Keratinocyte (primary cell): ENCODE data around the gene PPP1R3D. TPM values are rescaled to one million over a fixed set of nuclear protein-coding genes. Genes with fewer than 3 reads are reported as not detected.
A peak's percentile ranks its signal among the peaks of the same experiment; 100 is the strongest.

ENCODE experiments used
- DNase-seq: peaks from one replicate; pipeline ENCODE4 v3.0.0-alpha.2; 2011; ENCODE audit warnings: low read depth, missing footprints, low spot score
- FAIRE-seq: peaks from 2 replicates; lab custom pipeline; 2011; peaks lifted over from hg19 to GRCh38; lab: Jason Lieb, UNC
- H2AFZ ChIP-seq: 2 replicates; pipeline ENCODE4 v1.6.0; 2012; ENCODE audit warnings: low read length, control low read depth, inconsistent platforms; ENCODE audit not compliant: control insufficient read depth
- H3K27ac ChIP-seq: 2 replicates; pipeline ENCODE4 v1.5.1; 2011; ENCODE audit warnings: low read length; ENCODE audit not compliant: control insufficient read depth, insufficient read depth
- H3K27me3 ChIP-seq: 3 replicates; pipeline ENCODE4 v1.6.0; 2011; ENCODE audit warnings: low read length; ENCODE audit not compliant: control insufficient read depth, insufficient read depth; ENCODE audit errors: extremely low read depth
- H3K36me3 ChIP-seq, 2 experiments: 2 replicates in 1 of 2; 3 replicates in 1 of 2; pipeline ENCODE4 v1.5.1; 2011; ENCODE audit warnings: low read length in 2 of 2, mild to moderate bottlenecking in 1 of 2; ENCODE audit not compliant: control insufficient read depth in 2 of 2, insufficient read depth in 2 of 2; ENCODE audit errors: extremely low read depth in 1 of 2
- H3K4me1 ChIP-seq: 3 replicates; pipeline ENCODE4 v1.5.1; 2011; ENCODE audit warnings: low read length; ENCODE audit not compliant: control insufficient read depth, insufficient read depth; ENCODE audit errors: extremely low read depth
- H3K4me2 ChIP-seq: 3 replicates; pipeline ENCODE4 v1.6.0; 2011; ENCODE audit warnings: low read depth, low read length; ENCODE audit not compliant: control insufficient read depth, insufficient read depth; ENCODE audit errors: extremely low read depth
- H3K4me3 ChIP-seq, 3 experiments: fragments of 200-600 bp in 1 of 3; sonication (generic) in 1 of 3; 2 replicates in 2 of 3; 3 replicates in 1 of 3; pipeline ENCODE4 v1.5.1; 2011 to 2016; ENCODE audit warnings: low read length in 3 of 3, mild to moderate bottlenecking in 3 of 3, control low read depth in 2 of 3, inconsistent platforms in 1 of 3, low read depth in 1 of 3, mixed read lengths in 1 of 3, mixed run types in 1 of 3, moderate library complexity in 1 of 3; ENCODE audit not compliant: control insufficient read depth in 2 of 3, insufficient read depth in 2 of 3; ENCODE audit errors: extremely low read depth in 1 of 3
- H3K79me2 ChIP-seq: 2 replicates; pipeline ENCODE4 v1.6.0; 2012; ENCODE audit warnings: low read length; ENCODE audit not compliant: control insufficient read depth, insufficient read depth
- H3K9ac ChIP-seq: 3 replicates; pipeline ENCODE4 v1.6.0; 2011; ENCODE audit warnings: low read length; ENCODE audit not compliant: control insufficient read depth, insufficient read depth; ENCODE audit errors: extremely low read depth
- H3K9me1 ChIP-seq: 3 replicates; pipeline ENCODE4 v1.6.0; 2011; ENCODE audit warnings: low read length; ENCODE audit not compliant: control insufficient read depth, insufficient read depth; ENCODE audit errors: extremely low read depth
- H3K9me3 ChIP-seq: 2 replicates; pipeline ENCODE4 v1.5.1; 2012; ENCODE audit warnings: low read depth, low read length; ENCODE audit not compliant: control insufficient read depth
- H4K20me1 ChIP-seq: 3 replicates; pipeline ENCODE4 v1.6.0; 2011; ENCODE audit warnings: low read length; ENCODE audit not compliant: control insufficient read depth, insufficient read depth; ENCODE audit errors: extremely low read depth
- CTCF ChIP-seq, 3 experiments: IDR thresholded peaks in 1 of 3; conservative IDR thresholded peaks in 1 of 3; optimal IDR thresholded peaks in 1 of 3; 2 replicates in 2 of 3; 3 replicates in 1 of 3; pipeline versions ENCODE3 to v1.5.1; 2011; ENCODE audit warnings: low read length in 3 of 3, mild to moderate bottlenecking in 3 of 3, moderate library complexity in 2 of 3, control low read depth in 1 of 3, inconsistent platforms in 1 of 3; ENCODE audit not compliant: insufficient read depth in 2 of 3; ENCODE audit errors: extremely low read depth in 1 of 3
- EZH2 ChIP-seq: IDR thresholded peaks from one replicate; pipeline ENCODE4 v1.6.1; 2012; ENCODE audit warnings: inconsistent platforms, mild to moderate bottlenecking, low read length, moderate library complexity
- dilution Hi-C: fragments of 300-500 bp; cut with MboI; formaldehyde crosslinking; loops from one replicate; pipeline ENCODE4 v1.7.0; 2020; ENCODE audit warnings: low sequenced_read_pairs; ENCODE audit not compliant: extremely low pct_ligation_motif_present
- polyA plus RNA-seq, 5 experiments: library from polyadenylated mRNA; depleted of rRNA in 3 of 5; stranded (reverse) in 3 of 5; stranded (forward) in 1 of 5; unstranded in 1 of 5; fragments of >200 nt; gene quantifications; 1 replicate in 1 of 5; 2 replicates in 3 of 5; 3 replicates in 1 of 5; pipeline versions ENCODE4 v1.2.1 to v1.2.3, GENCODE V29; 2011 to 2012; ENCODE audit warnings: missing spikeins in 2 of 5, low read depth in 1 of 5, low replicate concordance in 1 of 5

Gene PPP1R3D
- polyA plus RNA-seq, 1 donor (not counting 4 experiments of a cell fraction or from before 2014, with no cell fraction given), result 2.8 TPM

- no peak for FAIRE-seq
- Histone ChIP-seq H3K79me2 (peaks cover 23% of the 10 kb centered on the region), H3K4me3 (no peak overlapping the region), H3K9me1 (no peaks in the 10 kb centered on the region), H3K27ac (no peak overlapping the region), H3K9ac (no peak overlapping the region), H4K20me1 (no peaks in the 10 kb centered on the region), H2AFZ (no peak overlapping the region), H3K36me3 (peaks cover 5 to 9% of the 10 kb centered on the region in 2 experiments), H3K4me2 (no peak overlapping the region), H3K4me1 (peaks cover 27% of the 10 kb centered on the region), H3K9me3 (no peaks in the 10 kb centered on the region), H3K27me3 (no peaks in the 10 kb centered on the region)
- TF ChIP-seq CTCF (optimal IDR thresholded peaks at IDR 0.05 in 1 of 3, IDR thresholded peaks at IDR 0.05 in 1 of 3, conservative IDR thresholded peaks at IDR 0.05 in 1 of 3; ENCODE audit: extremely low read depth in 1 of 3, insufficient read depth in 2 of 3, low read length in 3 of 3), result no peak
- no peak for TF ChIP-seq EZH2
- dilution Hi-C loops, result no loop called here
- no peak for DNase-seq
Measured at GRCh38 chr20:59942245-59942644, 2.1 kb upstream of the PPP1R3D start.

GRCh38 chr20:59940956-59941294 is 820 bp upstream of the PPP1R3D start:
- Histone ChIP-seq H3K9me1 (no peaks in the 10 kb centered on the region), H3K4me2 (peak overlapping the region; percentile 79), H3K79me2 (peaks cover 24% of the 10 kb centered on the region), H3K4me1 (peaks cover 36% of the 10 kb centered on the region), H3K9ac (peak overlapping the region; percentile 82), H3K27me3 (no peaks in the 10 kb centered on the region), H3K27ac (peak overlapping the region; percentile 77), H3K36me3 (peaks cover 4 to 9% of the 10 kb centered on the region in 2 experiments), H3K4me3 (peak overlapping the region; percentile 63 to 68 (median 68)), H2AFZ (peak overlapping the region; percentile 99), H4K20me1 (no peaks in the 10 kb centered on the region), H3K9me3 (no peaks in the 10 kb centered on the region)
- DNase-seq, result no peak
- FAIRE-seq, result no peak
- TF ChIP-seq EZH2, result no peak
- TF ChIP-seq CTCF (optimal IDR thresholded peaks at IDR 0.05 in 1 of 3, IDR thresholded peaks at IDR 0.05 in 1 of 3, conservative IDR thresholded peaks at IDR 0.05 in 1 of 3; ENCODE audit: extremely low read depth in 1 of 3, insufficient read depth in 2 of 3, low read length in 3 of 3), result no peak
- dilution Hi-C loops, result no loop called here
